Heart right ventricle (tissue), 16 donors: Measurements from ENCODE around the gene SEMA3A. TPM values are rescaled to one million over a fixed set of nuclear protein-coding genes. Genes with fewer than 3 reads are reported as not detected.

Source experiments
- ATAC-seq, 8 donors: fragments of 200-7000 bp; cut with Tn5 transposase; one replicate each; pipeline ENCODE4 v1.9.1; 2020; ENCODE audit warnings: mild to moderate bottlenecking in 8 of 8, moderate library complexity in 8 of 8, moderate number of reproducible peaks in 1 of 8
- DNase-seq, 2 donors: peaks; one replicate each; pipeline ENCODE4 v3.0.0-alpha.2; 2020
- H3K27ac ChIP-seq, 10 donors: fragments of 200-600 bp; sonication (generic) in 2 of 10; one replicate each; pipeline versions ENCODE4 v1.5.0 to v1.8.0; 2020 to 2022; ENCODE audit warnings: mild to moderate bottlenecking in 3 of 10
- H3K27me3 ChIP-seq, 7 donors: fragments of 200-600 bp; one replicate each; pipeline ENCODE4 v1.8.0; 2021 to 2022; ENCODE audit warnings: mild to moderate bottlenecking in 2 of 7
- H3K36me3 ChIP-seq, 9 donors: fragments of 200-600 bp; sonication (generic) in 1 of 9; one replicate each; pipeline versions ENCODE4 v1.5.0 to v1.8.0; 2020 to 2022; ENCODE audit warnings: mild to moderate bottlenecking in 2 of 9
- H3K4me1 ChIP-seq, 9 donors: fragments of 200-600 bp; sonication (generic) in 1 of 9; one replicate each; pipeline versions ENCODE4 v1.5.0 to v1.8.0; 2020 to 2022; ENCODE audit warnings: mild to moderate bottlenecking in 4 of 9
- H3K4me3 ChIP-seq, 10 donors: fragments of 200-600 bp; sonication (generic) in 2 of 10; one replicate each; pipeline versions ENCODE4 v1.5.0 to v1.8.0; 2020 to 2022; ENCODE audit warnings: mild to moderate bottlenecking in 7 of 10, moderate library complexity in 2 of 10
- H3K9me3 ChIP-seq, 11 donors: fragments of 200-600 bp in 10 of 11; sonication (generic) in 2 of 11; one replicate each; pipeline versions ENCODE4 v1.5.0 to v1.8.0; 2013 to 2022; ENCODE audit warnings: mild to moderate bottlenecking in 2 of 11, control low read depth in 1 of 11, moderate library complexity in 1 of 11
- WGBS, 2 donors: extraction: QIAGEN DNeasy Blood & Tissue Kit; methylation state at CpG; one replicate each; pipeline ENCODE4 v1.1.7; 2013; ENCODE audit warnings: inconsistent platforms in 1 of 2; 5-methylcytosine and 5-hydroxymethylcytosine counted together
- intact Hi-C, 10 donors: fragments of 100-400 bp; cut with DNase I; formaldehyde crosslinking; loops; one replicate each; pipeline versions ENCODE4 v1.11.1 to v1.14.2; 2022
- polyA plus RNA-seq, 2 donors: library from polyadenylated mRNA; stranded (reverse); fragments of 200-250 nt; gene quantifications; one replicate each; pipeline ENCODE4 v1.2.3, GENCODE V29; 2013
- total RNA-seq, 10 donors: library from RNA; stranded (reverse); fragmentation: NEBNext Ultra II Directional in 3 of 10; extraction: Animal tissue kit (Norgen Biotek cat#: 25700) in 3 of 10; gene quantifications; one replicate each; pipeline versions ENCODE4 v1.2.1 to v1.2.4, GENCODE V29; 2021 to 2023
- TF ChIP-seq, protein P1 (sequence below), 9 donors: fragments of 200-600 bp; sonication (generic) in 2 of 9; IDR thresholded peaks; one replicate each; pipeline versions ENCODE4 v1.5.0 to v1.8.0; 2021 to 2022; ENCODE audit warnings: antibody characterized with exemption in 9 of 9, mild to moderate bottlenecking in 5 of 9, moderate library complexity in 1 of 9
- donor health status: Arrhythmogenic right ventricular cardiomyopathy.
- donor health status: ischemic (EF 13 %, LVEDD 7.1; RV severe dilation, severe dysfunction).
- donor health status: healthy with polysubstance abuse.
- donor health status: DM: no; HTN: yes; CAD: no.
- donor health status: DM: no; HTN: no; CAD: no.
- donor health status: ischemic (EF 25% LVEDD 6.9; RV normal size, moderate dysfunction).
- donor health status: ischemic (EF 25% LVEDD 5.7; RV mildly dilated, moderate dysfunction).
- donor health status: healthy.
- donor health status: DM: yes; HTN: yes; CAD: no.
- donor health status: Ischemic cardiomyopathy.
- donor health status: ischemic (EF 35%, LVEDD 5.7; RV mildly dilated, moderate dysfunction).
- donor health status: nonischemic (EF 11% LVEDD 7.7; RV severe dilation, severe dysfunction).
- donor health status: DM: yes; HTN: yes; CAD: no.
- donor health status: PGD.
- donor health status: ischemic (EF 29% LVEDD 5.4; RV normal size, mild dysfunction).
- donor health status: nonischemic (EF 23%, LVEDD 6.1; RV moderate dilation, normal function).

Gene SEMA3A
- total and polyA plus RNA-seq, 12 donors, result 0.19 to 5.3 (median 1.5) TPM

GRCh38 chr7:84022684-84023308 is 171.8 kb downstream of the SEMA3A start:
- H3K4me1 ChIP-seq, result peaks cover 0 to 38% (median 10%) of the 10 kb centered on the region in 9 donors
- no peak for DNase-seq
- intact Hi-C loops, result no loop called here
- 49 to 54% methylated on average over 5 of the region's 5 CpGs for WGBS, 2 donors
- no peaks in the 10 kb centered on the region for H3K9me3 ChIP-seq
- peak overlapping the region in 2 of 10 donors; percentile 54 to 71 for H3K27ac ChIP-seq
- H3K27me3 ChIP-seq, result no peaks in the 10 kb centered on the region
- TF ChIP-seq, protein P1, sequence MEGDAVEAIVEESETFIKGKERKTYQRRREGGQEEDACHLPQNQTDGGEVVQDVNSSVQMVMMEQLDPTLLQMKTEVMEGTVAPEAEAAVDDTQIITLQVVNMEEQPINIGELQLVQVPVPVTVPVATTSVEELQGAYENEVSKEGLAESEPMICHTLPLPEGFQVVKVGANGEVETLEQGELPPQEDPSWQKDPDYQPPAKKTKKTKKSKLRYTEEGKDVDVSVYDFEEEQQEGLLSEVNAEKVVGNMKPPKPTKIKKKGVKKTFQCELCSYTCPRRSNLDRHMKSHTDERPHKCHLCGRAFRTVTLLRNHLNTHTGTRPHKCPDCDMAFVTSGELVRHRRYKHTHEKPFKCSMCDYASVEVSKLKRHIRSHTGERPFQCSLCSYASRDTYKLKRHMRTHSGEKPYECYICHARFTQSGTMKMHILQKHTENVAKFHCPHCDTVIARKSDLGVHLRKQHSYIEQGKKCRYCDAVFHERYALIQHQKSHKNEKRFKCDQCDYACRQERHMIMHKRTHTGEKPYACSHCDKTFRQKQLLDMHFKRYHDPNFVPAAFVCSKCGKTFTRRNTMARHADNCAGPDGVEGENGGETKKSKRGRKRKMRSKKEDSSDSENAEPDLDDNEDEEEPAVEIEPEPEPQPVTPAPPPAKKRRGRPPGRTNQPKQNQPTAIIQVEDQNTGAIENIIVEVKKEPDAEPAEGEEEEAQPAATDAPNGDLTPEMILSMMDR (IDR thresholded peaks at IDR 0.05), result no peak
- ATAC-seq, result peak in 2 of 8 donors; percentile 34 to 43
- H3K36me3 ChIP-seq, result no peaks in the 10 kb centered on the region
- H3K4me3 ChIP-seq, result no peak overlapping the region

GRCh38 chr7:84022009-84022408 is 172.6 kb downstream of the SEMA3A start:
- Histone ChIP-seq H3K36me3 (no peaks in the 10 kb centered on the region), H3K27me3 (no peaks in the 10 kb centered on the region), H3K4me3 (no peak overlapping the region), H3K4me1 (peaks cover 0 to 38% (median 10%) of the 10 kb centered on the region in 9 donors), H3K27ac (peak overlapping the region in 4 of 10 donors; percentile 3 to 71 (median 34)), H3K9me3 (no peaks in the 10 kb centered on the region)
- TF ChIP-seq, protein P1 (IDR thresholded peaks at IDR 0.05), result no peak
- no peak for DNase-seq
- intact Hi-C loops, result no loop called here
- WGBS, 2 donors, result 73 to 79% methylated on average over 2 of the region's 2 CpGs
- ATAC-seq, result no peak

DNA sequence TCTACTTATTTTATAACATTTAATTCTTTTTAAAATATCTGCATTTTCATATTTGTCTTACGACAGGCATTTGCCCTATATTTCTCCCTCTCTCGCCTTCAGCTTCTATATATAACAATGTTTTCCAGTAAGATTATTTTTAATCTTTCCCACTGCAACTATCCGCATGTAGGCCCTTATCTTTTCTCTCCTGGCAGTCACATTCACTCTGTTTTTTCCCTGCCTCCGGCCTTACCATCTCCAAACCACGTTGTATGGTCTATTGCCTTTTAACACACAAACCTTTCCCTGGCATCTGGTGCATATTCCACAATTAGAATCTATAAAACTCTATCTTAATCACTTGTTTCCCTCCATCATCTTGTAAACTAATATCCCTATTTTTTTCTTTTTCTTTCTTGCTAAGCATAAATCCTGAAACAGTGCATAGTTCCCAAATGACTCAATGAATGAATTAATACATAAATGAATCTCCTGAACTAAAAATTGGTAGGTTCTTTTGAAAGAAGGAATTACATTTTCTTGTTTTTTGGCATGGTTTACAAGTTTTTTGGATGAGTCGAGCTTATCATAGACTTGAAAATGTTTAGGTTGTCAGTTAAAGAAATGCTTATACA is 173.2 kb downstream of the SEMA3A start:
- no peaks in the 10 kb centered on the region for H3K36me3 ChIP-seq
- no peaks in the 10 kb centered on the region for H3K27me3 ChIP-seq
- H3K9me3 ChIP-seq, result no peaks in the 10 kb centered on the region
- H3K4me3 ChIP-seq, result no peak overlapping the region
- H3K27ac ChIP-seq, result peak overlapping the region in 6 of 10 donors; percentile 2 to 71 (median 29)
- ATAC-seq (peak in 6 of 8 donors; percentile 48 to 90 (median 86)), DNase-seq (no peak)
- intact Hi-C loops, result no loop called here
- peaks cover 0 to 38% (median 10%) of the 10 kb centered on the region in 9 donors for H3K4me1 ChIP-seq
- 34 to 44% methylated on average over 6 of the region's 6 CpGs for WGBS, 2 donors
- TF ChIP-seq, protein P1 (IDR thresholded peaks at IDR 0.05), result no peak

DNA sequence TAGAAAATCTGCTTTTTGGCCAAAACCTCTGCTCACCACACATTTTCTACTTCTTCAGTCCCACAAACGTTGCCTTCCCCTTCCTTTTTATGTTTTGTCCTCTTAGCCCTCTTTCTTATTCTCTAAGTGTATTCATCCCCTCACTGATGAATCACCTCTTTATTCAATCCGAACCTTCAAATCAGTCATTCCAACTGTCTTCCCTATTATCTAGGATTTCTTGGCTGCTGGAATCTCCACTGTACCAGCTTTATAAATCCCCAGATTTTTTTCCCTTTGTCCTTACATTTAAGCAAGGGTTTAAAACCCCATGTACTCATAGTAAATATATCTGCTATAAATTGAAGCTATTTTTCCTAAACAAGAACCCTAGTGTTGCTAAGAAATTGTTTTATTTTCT is 176.9 kb downstream of the SEMA3A start:
- no peak overlapping the region for H3K27ac ChIP-seq
- H3K4me3 ChIP-seq, result no peak overlapping the region
- H3K9me3 ChIP-seq, result no peaks in the 10 kb centered on the region
- ATAC-seq (no peak), DNase-seq (no peak)
- no peaks in the 10 kb centered on the region for H3K36me3 ChIP-seq
- WGBS, 2 donors, result 54 to 63% methylated on average over 2 of the region's 2 CpGs
- TF ChIP-seq, protein P1 (IDR thresholded peaks at IDR 0.05), result no peak
- no peaks in the 10 kb centered on the region for H3K27me3 ChIP-seq
- peaks cover 0 to 19% (median 7%) of the 10 kb centered on the region in 9 donors for H3K4me1 ChIP-seq
- intact Hi-C loops, result no loop called here
